ENCODE data around the gene LDLRAD4.
A peak's percentile ranks its signal among the peaks of the same experiment; 100 is the strongest.

The LDLRAD4 gene

GRCh38 chr18:13452388-13452811 is 233.8 kb downstream of the LDLRAD4 start:
- DNase-seq (ENCODE audit: low spot score in 2 of 2) = no peak
- Histone ChIP-seq H3K4me1 (no peaks in the 10 kb centered on the region), H3K36me3 (replicated peaks) (no peaks in the 10 kb centered on the region), H3K4me3 (no peak overlapping the region), H3K9me3 (no peaks in the 10 kb centered on the region), H3K27me3 (ENCODE audit: low read depth) (no peaks in the 10 kb centered on the region)
- in situ Hi-C loops (cut with MboI; ENCODE audit: low sequenced_read_pairs) = no loop called here

GRCh38 chr18:13452871-13453680 is 234.5 kb downstream of the LDLRAD4 start:
- H3K9me3 ChIP-seq = no peaks in the 10 kb centered on the region
- H3K4me1 ChIP-seq = no peaks in the 10 kb centered on the region
- H3K36me3 ChIP-seq (replicated peaks) = no peaks in the 10 kb centered on the region
- no peak overlapping the region for H3K4me3 ChIP-seq
- no peak for DNase-seq (ENCODE audit: low spot score in 2 of 2)
- H3K27me3 ChIP-seq (ENCODE audit: low read depth) = no peaks in the 10 kb centered on the region
- in situ Hi-C loops (cut with MboI; ENCODE audit: low sequenced_read_pairs) = no loop called here

- Histone ChIP-seq H3K4me3 (no peak overlapping the region), H3K36me3 (replicated peaks) (no peaks in the 10 kb centered on the region), H3K9me3 (no peaks in the 10 kb centered on the region), H3K4me1 (no peaks in the 10 kb centered on the region), H3K27me3 (ENCODE audit: low read depth) (no peaks in the 10 kb centered on the region)
- DNase-seq (ENCODE audit: low spot score in 2 of 2) = no peak
- in situ Hi-C loops (cut with MboI; ENCODE audit: low sequenced_read_pairs) = no loop called here
These were observed 235.2 kb downstream of the LDLRAD4 start for GRCh38 chr18:13453714-13454113.

- H3K4me1 ChIP-seq = no peaks in the 10 kb centered on the region
- no peak overlapping the region for H3K4me3 ChIP-seq
These were observed 236.0 kb downstream of the LDLRAD4 start for GRCh38 chr18:13454363-13455150.

GRCh38 chr18:13455471-13455870 is 236.9 kb downstream of the LDLRAD4 start:
- in situ Hi-C loops (cut with MboI; ENCODE audit: low sequenced_read_pairs) = no loop called here
- H3K27me3 ChIP-seq (ENCODE audit: low read depth) = no peaks in the 10 kb centered on the region
- H3K4me3 ChIP-seq = no peak overlapping the region
- H3K36me3 ChIP-seq (replicated peaks) = no peaks in the 10 kb centered on the region
- no peak for DNase-seq (ENCODE audit: low spot score in 2 of 2)
- no peaks in the 10 kb centered on the region for H3K9me3 ChIP-seq
- no peaks in the 10 kb centered on the region for H3K4me1 ChIP-seq

More at GRCh38 chr18:13454363-13455150, 236.0 kb downstream of the LDLRAD4 start:
- in situ Hi-C loops (cut with MboI; ENCODE audit: low sequenced_read_pairs) = no loop called here
- no peaks in the 10 kb centered on the region for H3K36me3 ChIP-seq (replicated peaks)
- no peaks in the 10 kb centered on the region for H3K27me3 ChIP-seq (ENCODE audit: low read depth)
- no peaks in the 10 kb centered on the region for H3K9me3 ChIP-seq
- no peak for DNase-seq (ENCODE audit: low spot score in 2 of 2)

GRCh38 chr18:13455960-13456481 is 237.5 kb downstream of the LDLRAD4 start:
- no peaks in the 10 kb centered on the region for H3K9me3 ChIP-seq
- in situ Hi-C loops (cut with MboI; ENCODE audit: low sequenced_read_pairs) = no loop called here
- no peaks in the 10 kb centered on the region for H3K27me3 ChIP-seq (ENCODE audit: low read depth)
- no peaks in the 10 kb centered on the region for H3K36me3 ChIP-seq (replicated peaks)
- no peak for DNase-seq (ENCODE audit: low spot score in 2 of 2)
- no peaks in the 10 kb centered on the region for H3K4me1 ChIP-seq
- H3K4me3 ChIP-seq = no peak overlapping the region

- no peak for DNase-seq (ENCODE audit: low spot score in 2 of 2)
- H3K27me3 ChIP-seq (ENCODE audit: low read depth) = no peaks in the 10 kb centered on the region
These were observed 238.2 kb downstream of the LDLRAD4 start for GRCh38 chr18:13456736-13457271.

GRCh38 chr18:13457327-13457726 is 238.8 kb downstream of the LDLRAD4 start:
- in situ Hi-C loops (cut with MboI; ENCODE audit: low sequenced_read_pairs) = no loop called here
- Histone ChIP-seq H3K4me1 (no peaks in the 10 kb centered on the region), H3K9me3 (no peaks in the 10 kb centered on the region), H3K4me3 (no peak overlapping the region), H3K27me3 (ENCODE audit: low read depth) (no peaks in the 10 kb centered on the region), H3K36me3 (replicated peaks) (no peaks in the 10 kb centered on the region)
- no peak for DNase-seq (ENCODE audit: low spot score in 2 of 2)

More at GRCh38 chr18:13456736-13457271, 238.2 kb downstream of the LDLRAD4 start:
- Histone ChIP-seq H3K4me1 (no peaks in the 10 kb centered on the region), H3K4me3 (no peak overlapping the region), H3K36me3 (replicated peaks) (no peaks in the 10 kb centered on the region), H3K9me3 (no peaks in the 10 kb centered on the region)
- in situ Hi-C loops (cut with MboI; ENCODE audit: low sequenced_read_pairs) = no loop called here

- in situ Hi-C loops (cut with MboI; ENCODE audit: low sequenced_read_pairs) = no loop called here
- no peaks in the 10 kb centered on the region for H3K9me3 ChIP-seq
These were observed 242.4 kb downstream of the LDLRAD4 start for GRCh38 chr18:13460946-13461345.

GRCh38 chr18:13461469-13461868 is 242.9 kb downstream of the LDLRAD4 start:
- no peak for DNase-seq (ENCODE audit: low spot score in 2 of 2)
- Histone ChIP-seq H3K4me1 (peaks cover 4% of the 10 kb centered on the region), H3K36me3 (replicated peaks) (no peaks in the 10 kb centered on the region), H3K4me3 (no peak overlapping the region), H3K27me3 (ENCODE audit: low read depth) (no peaks in the 10 kb centered on the region), H3K9me3 (no peaks in the 10 kb centered on the region)
- in situ Hi-C loops (cut with MboI; ENCODE audit: low sequenced_read_pairs) = no loop called here

More at GRCh38 chr18:13460946-13461345, 242.4 kb downstream of the LDLRAD4 start:
- H3K4me3 ChIP-seq = no peak overlapping the region
- DNase-seq (ENCODE audit: low spot score in 2 of 2) = no peak
- H3K4me1 ChIP-seq = peaks cover 4% of the 10 kb centered on the region
- H3K27me3 ChIP-seq (ENCODE audit: low read depth) = no peaks in the 10 kb centered on the region
- H3K36me3 ChIP-seq (replicated peaks) = no peaks in the 10 kb centered on the region

- peaks cover 4% of the 10 kb centered on the region for H3K4me1 ChIP-seq
- no peaks in the 10 kb centered on the region for H3K9me3 ChIP-seq
- no peak overlapping the region for H3K4me3 ChIP-seq
- no peaks in the 10 kb centered on the region for H3K36me3 ChIP-seq (replicated peaks)
- H3K27me3 ChIP-seq (ENCODE audit: low read depth) = no peaks in the 10 kb centered on the region
- in situ Hi-C loops (cut with MboI; ENCODE audit: low sequenced_read_pairs) = no loop called here
- no peak for DNase-seq (ENCODE audit: low spot score in 2 of 2)
These were observed 243.4 kb downstream of the LDLRAD4 start for GRCh38 chr18:13461936-13462335.

GRCh38 chr18:13462686-13463085 is 244.1 kb downstream of the LDLRAD4 start:
- in situ Hi-C loops (cut with MboI; ENCODE audit: low sequenced_read_pairs) = no loop called here

GRCh38 chr18:13463526-13464210 is 245.1 kb downstream of the LDLRAD4 start:
- Histone ChIP-seq H3K4me3 (no peak overlapping the region), H3K9me3 (no peaks in the 10 kb centered on the region), H3K27me3 (ENCODE audit: low read depth) (no peaks in the 10 kb centered on the region), H3K4me1 (peaks cover 4% of the 10 kb centered on the region), H3K36me3 (replicated peaks) (no peaks in the 10 kb centered on the region)
- in situ Hi-C loops (cut with MboI; ENCODE audit: low sequenced_read_pairs) = no loop called here
- DNase-seq (ENCODE audit: low spot score in 2 of 2) = peak; percentile 19 to 54

More at GRCh38 chr18:13462686-13463085, 244.1 kb downstream of the LDLRAD4 start:
- H3K4me3 ChIP-seq = no peak overlapping the region
- no peaks in the 10 kb centered on the region for H3K9me3 ChIP-seq
- peaks cover 4% of the 10 kb centered on the region for H3K4me1 ChIP-seq
- no peaks in the 10 kb centered on the region for H3K27me3 ChIP-seq (ENCODE audit: low read depth)
- H3K36me3 ChIP-seq (replicated peaks) = no peaks in the 10 kb centered on the region
- DNase-seq (ENCODE audit: low spot score in 2 of 2) = no peak

Measured in HAP-1 (cell line).